NCI-H510A treated with DMSO at 0.1 percent for 48 hours (cell line): ENCODE results near the gene ABCB7.
"Not testable (repeated sequence)": the region's sequence is repeated elsewhere in the genome, so short reads cannot be mapped to it uniquely, and the experiment has no call there.

Experiments
- DNase-seq: peaks from one replicate; lab custom pipeline; 2025; lab: John Stamatoyannopoulos, UW

ABCB7 gene

DNA sequence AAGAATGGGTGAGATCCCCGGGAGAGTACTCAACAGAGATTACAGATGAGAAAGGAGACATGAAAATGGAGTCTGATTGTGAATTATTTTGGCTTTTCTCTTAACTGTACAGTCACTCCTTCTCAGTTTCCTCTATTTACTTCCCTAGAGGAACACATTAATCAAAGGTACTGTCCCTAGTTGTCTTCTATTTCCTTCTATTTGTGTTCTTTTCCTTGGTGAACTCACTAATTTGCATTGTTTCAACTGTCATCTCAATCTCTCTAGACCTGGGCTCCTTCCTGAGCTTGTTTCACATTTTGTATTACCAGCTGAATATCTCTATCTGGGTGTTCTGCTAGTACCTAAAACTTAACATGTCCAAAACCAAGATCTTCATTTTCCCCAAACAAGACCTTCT is 59.8 kb downstream of the ABCB7 start:
- no peak for DNase-seq

DNA sequence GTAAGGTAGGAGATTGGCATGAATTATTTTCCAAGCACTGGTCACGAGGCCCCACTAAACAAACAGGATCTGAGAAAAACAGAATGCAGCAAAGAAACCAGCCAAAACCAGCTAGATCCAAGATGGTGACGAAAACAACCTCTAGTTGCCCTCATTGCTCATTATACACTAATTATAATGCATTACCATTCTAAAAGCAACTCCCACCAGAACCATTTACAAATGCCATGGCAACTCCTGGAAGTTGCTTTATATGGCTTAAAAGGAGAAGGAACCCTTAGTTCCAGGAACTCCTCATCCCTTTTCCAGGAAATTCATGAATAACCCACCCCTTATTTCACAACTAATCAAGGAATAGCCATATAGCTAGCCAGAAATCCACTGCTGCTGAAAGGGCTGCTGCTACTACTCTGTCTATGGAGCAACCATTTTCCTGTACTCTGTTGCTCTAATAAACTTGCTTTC is 69.3 kb downstream of the ABCB7 start:
- no peak for DNase-seq

DNA sequence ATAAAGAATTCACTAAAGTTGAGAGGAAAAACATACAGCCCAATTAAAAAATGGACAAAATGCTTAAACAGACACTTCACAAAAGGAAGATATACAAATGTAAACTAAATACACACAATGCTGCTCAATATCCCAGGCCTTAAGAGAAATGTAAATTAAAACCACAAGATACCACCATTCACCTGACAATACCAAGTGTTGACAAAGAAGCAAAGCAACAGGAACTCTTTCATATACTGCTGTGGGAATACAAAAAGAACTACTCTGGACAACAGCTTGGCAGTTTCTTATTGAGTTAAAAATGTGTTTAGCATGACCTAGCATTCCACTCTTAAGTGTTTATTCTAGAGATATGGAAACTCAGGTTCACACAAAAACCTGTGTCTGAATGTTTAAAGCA is 71.3 kb downstream of the ABCB7 start:
- no peak for DNase-seq

DNA sequence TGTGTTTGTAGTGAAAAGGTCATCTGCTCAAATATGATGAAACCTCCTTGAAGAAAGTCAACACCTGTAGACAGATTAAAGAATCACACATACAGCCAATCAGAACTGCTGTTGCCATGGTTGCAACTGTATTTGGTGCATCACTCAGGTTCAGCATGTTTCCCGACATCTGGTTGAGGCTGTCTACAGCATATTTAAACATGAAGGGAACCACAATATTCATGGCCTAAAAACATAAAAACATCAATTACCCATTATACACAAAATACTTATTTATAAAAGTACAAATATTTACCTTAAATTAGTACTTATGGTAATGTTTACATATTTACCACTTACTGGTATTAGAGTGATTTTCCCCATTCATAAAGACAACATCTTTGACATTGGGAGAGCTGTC is 79.7 kb downstream of the ABCB7 start:
- no peak for DNase-seq

DNA sequence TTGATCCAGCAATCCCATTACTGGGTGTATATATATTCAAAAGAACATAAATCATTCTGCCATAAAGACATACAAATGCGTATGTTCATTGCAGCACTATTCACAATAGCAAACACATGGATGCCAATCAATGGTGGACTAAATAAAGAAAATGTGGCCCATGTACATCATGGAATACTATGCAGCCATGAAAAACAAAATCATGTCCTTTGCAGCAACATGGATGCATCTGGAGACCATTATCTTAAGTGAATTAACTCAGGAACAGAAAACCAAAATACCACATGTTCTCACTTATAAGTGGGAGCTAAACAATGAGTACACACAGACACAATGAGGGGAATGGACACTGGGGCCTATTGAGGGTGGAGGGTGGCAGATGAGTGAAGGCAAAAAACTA is 81.6 kb downstream of the ABCB7 start:
- DNase-seq, result no peak

DNA sequence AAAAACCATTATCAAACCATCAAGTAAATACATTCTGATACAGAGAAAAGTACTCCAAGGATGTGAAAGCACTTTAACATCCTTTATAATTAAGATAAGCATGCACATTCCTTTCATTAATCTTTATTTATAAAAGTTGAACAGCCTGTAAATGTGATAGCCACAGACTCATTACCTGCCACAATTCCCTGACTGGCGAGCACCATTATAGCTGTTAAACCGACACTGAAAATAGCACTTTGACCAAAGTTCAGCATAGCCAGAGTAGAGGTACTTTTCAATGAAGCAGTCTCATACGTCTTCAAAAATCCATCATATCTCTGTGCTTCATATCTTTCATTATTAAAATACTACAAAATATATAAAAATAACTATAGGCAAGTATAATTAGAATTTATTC is 84.7 kb downstream of the ABCB7 start:
- DNase-seq, result no peak

DNA sequence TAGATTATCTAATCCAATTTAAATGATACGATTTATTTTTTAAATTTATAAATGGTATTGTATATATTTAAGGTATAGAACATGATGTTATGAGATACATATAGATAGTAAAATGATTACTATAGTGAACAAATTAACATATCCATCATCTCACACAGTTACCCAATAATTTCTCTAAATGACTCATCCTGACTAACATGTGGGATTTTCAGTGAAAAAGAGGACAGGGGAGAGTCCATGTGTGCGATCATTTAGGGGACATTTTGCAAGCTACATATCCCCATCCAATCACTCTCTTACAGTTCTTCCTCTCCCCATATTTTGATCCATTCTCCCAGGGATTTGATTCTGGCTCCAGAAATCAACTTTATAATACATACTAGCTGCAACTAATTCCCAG is 88.2 kb downstream of the ABCB7 start:
- DNase-seq, result no peak

DNA sequence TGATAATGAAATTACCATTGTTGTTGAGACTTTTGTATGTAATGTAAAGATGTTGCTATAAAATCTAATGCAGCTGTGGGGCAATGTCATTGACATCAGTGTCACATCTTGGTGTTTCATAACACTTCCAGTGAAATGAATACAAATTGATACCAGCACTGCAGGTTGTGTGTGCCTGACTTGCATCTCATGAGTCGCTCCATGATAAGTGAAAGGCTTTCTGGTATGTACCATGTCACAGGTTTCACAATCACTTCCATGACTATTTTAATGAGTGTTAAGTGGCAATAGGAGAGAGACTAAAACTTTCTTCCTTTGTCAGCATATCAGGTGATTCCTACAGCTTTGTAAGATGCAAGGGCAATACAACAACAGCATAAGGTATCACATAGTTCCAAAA is 94.4 kb downstream of the ABCB7 start:
- no peak for DNase-seq

DNA sequence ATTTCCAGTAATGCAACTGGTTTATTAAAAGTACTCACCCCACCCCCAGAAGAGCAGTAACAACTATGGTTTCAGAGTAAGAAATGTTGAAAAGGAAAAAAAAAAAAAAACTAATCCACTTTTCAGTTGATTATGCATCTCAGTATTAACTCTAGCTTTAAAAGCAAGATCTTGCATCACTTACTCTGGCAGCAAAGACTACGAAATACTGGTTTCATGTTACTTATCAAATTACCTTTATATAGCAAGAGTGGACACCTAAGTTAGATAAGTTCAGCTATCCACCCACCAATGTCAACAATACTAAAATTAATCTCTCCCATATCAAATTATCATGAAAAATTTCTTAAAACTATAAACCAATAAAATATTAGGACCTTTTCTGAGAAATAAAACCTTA is 105.0 kb downstream of the ABCB7 start:
- DNase-seq, result no peak

DNA sequence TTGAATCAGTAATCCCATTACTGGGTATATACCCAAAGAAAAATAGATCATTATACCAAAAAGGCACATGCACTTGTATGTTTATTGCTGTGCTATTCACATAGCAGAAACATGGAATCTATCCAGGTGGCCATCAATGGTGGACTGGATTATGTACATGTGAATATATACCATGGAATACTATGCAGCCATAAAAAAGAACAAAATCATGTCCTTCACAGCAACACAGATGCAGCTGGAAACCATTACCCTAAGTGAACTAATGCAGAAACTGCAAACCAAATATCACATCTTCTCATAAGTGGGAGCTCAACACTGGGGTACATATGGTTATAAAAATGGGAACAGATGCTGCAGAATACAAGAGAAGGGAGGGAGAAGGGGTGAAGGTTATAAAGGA is 110.7 kb downstream of the ABCB7 start:
- DNase-seq, result no peak

DNA sequence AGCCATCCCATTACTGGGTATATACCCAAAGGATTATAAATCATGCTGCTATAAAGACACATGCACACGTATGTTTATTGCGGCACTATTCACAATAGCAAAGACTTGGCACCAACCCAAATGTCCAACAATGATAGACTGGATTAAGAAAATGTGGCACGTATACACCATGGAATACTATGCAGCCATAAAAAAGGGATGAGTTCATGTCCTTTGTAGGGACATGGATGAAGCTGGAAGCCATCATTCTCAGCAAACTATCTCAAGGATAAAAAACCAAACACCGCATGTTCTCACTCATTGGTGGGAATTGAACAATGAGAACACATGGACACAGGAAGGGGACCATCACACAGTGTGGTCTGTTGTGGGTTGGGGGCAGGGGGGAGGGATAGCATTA is 111.9 kb downstream of the ABCB7 start:
- not testable (repeated sequence) for DNase-seq

DNA sequence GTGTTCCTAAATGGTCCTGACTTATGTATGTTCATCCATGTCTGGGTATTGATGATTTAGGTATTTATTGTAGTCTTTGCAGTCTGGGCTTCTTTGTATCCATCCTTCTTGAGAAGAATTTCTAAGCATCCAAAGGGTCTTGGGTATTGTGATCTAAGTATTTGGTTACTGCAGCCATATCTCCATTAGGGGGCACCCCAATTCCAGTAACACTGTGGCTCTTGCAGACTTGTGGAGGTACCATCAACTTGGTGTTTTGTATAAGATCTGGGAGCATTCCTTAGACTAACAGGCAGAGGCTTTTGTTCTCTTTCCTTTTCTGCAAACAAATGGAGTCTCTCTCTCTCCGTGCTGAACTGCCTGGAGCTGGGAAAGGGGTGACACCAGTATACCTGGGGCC is 117.2 kb downstream of the ABCB7 start:
- no peak for DNase-seq
